GM23338 (cell line): ENCODE measurements around the gene PTPRN2. TPM values are rescaled to one million over a fixed set of nuclear protein-coding genes. Genes with fewer than 3 reads are reported as not detected.

Source experiments
- CREB1 ChIP-seq: fragments of 250-450 bp; sonication (Bioruptor Pico); IDR thresholded peaks from 2 replicates; pipeline ENCODE4 v1.5.0; 2020; ENCODE audit warnings: low read depth, mild to moderate bottlenecking, moderate library complexity
- EZH2 ChIP-seq: fragments of 200-600 bp; sonication (generic); IDR thresholded peaks from one replicate; pipeline ENCODE4 v1.8.0; 2017; ENCODE audit warnings: antibody characterized with exemption, mild to moderate bottlenecking, low read depth; ENCODE audit not compliant: unreplicated experiment
- POLR2AphosphoS5 ChIP-seq: IDR thresholded peaks from 2 replicates; pipeline ENCODE4 v1.6.1; 2016; ENCODE audit warnings: antibody characterized with exemption, low read depth
- STAT1 ChIP-seq: IDR thresholded peaks from one replicate; pipeline ENCODE4 v1.6.1; 2016; ENCODE audit warnings: antibody characterized with exemption; ENCODE audit not compliant: unreplicated experiment
- polyA plus RNA-seq: library from polyadenylated mRNA; unstranded; fragments of >200 nt; fragmentation: Nextera tagmentation; extraction: Ambion mirVana; gene quantifications from 2 replicates; pipeline ENCODE4 v1.2.1, GENCODE V29; 2016
- total RNA-seq: library from RNA; depleted of rRNA; stranded (reverse); fragments of >200 nt; shearing (Covaris generic); gene quantifications from 2 replicates; pipeline ENCODE4 v1.2.3, GENCODE V29; 2014
- TF ChIP-seq, protein P1 (sequence below): fragments of 250-450 bp; sonication (Bioruptor Pico); IDR thresholded peaks from 2 replicates; pipeline ENCODE4 v1.5.0; 2020; ENCODE audit warnings: mild to moderate bottlenecking, moderate library complexity
- TF ChIP-seq, protein P2 (sequence below), 2 experiments: fragments of 200-600 bp in 1 of 2; sonication (generic) in 1 of 2; conservative IDR thresholded peaks; 2 replicates each; pipeline versions ENCODE4 v1.5.1 to v1.6.1; 2016 to 2017; ENCODE audit warnings: antibody characterized with exemption in 2 of 2, low read depth in 2 of 2, mild to moderate bottlenecking in 2 of 2, moderate library complexity in 1 of 2

Gene PTPRN2
- total and polyA plus RNA-seq, 2 experiments from 2014 or later, result 0.87 to 4.0 TPM

DNA sequence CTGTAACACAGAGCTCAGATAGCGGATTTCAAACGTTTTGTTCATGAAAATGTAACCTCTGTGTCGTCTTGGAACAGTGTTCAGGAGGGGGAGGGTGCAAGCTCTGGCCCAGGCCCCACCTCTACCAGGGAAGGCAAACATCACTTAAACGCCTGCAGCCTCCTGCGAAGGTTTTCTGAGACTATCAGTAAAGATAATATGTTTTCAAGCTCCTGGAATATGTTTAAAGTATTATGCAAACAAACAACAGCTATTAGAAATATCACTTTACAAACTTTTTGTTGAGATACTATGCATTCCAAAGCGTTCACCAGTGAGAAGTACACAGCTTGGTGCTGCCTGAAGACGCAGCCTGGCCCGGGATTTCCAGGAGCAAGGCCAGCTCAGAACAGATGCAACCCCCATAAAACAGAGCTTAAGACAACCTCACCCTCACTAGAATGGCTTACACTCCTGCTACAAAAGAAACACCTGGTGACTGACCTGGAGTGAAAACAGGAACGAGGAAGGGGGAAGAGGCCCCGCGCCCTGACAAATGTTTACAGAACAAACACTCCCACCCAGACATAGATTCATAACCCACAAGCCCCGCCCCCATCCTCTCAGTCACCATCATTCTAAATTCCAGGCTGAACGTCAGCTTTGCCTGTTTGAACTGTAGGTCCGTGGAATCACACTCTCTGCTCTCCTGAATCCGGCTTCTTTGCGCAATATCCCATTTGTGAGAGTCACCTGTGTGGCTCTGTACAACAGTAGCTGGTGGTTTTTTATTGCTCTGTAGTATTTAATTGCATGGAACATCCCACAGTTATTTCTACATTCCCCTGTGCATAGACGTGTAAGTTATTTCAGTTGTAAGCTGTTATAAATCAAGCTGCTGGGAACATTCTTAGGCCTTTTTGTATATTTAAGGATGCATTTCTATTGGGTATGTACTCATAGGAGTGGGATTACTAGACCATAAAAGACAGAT is 155.0 kb downstream of the PTPRN2 start (continued):
- TF ChIP-seq, protein P1, sequence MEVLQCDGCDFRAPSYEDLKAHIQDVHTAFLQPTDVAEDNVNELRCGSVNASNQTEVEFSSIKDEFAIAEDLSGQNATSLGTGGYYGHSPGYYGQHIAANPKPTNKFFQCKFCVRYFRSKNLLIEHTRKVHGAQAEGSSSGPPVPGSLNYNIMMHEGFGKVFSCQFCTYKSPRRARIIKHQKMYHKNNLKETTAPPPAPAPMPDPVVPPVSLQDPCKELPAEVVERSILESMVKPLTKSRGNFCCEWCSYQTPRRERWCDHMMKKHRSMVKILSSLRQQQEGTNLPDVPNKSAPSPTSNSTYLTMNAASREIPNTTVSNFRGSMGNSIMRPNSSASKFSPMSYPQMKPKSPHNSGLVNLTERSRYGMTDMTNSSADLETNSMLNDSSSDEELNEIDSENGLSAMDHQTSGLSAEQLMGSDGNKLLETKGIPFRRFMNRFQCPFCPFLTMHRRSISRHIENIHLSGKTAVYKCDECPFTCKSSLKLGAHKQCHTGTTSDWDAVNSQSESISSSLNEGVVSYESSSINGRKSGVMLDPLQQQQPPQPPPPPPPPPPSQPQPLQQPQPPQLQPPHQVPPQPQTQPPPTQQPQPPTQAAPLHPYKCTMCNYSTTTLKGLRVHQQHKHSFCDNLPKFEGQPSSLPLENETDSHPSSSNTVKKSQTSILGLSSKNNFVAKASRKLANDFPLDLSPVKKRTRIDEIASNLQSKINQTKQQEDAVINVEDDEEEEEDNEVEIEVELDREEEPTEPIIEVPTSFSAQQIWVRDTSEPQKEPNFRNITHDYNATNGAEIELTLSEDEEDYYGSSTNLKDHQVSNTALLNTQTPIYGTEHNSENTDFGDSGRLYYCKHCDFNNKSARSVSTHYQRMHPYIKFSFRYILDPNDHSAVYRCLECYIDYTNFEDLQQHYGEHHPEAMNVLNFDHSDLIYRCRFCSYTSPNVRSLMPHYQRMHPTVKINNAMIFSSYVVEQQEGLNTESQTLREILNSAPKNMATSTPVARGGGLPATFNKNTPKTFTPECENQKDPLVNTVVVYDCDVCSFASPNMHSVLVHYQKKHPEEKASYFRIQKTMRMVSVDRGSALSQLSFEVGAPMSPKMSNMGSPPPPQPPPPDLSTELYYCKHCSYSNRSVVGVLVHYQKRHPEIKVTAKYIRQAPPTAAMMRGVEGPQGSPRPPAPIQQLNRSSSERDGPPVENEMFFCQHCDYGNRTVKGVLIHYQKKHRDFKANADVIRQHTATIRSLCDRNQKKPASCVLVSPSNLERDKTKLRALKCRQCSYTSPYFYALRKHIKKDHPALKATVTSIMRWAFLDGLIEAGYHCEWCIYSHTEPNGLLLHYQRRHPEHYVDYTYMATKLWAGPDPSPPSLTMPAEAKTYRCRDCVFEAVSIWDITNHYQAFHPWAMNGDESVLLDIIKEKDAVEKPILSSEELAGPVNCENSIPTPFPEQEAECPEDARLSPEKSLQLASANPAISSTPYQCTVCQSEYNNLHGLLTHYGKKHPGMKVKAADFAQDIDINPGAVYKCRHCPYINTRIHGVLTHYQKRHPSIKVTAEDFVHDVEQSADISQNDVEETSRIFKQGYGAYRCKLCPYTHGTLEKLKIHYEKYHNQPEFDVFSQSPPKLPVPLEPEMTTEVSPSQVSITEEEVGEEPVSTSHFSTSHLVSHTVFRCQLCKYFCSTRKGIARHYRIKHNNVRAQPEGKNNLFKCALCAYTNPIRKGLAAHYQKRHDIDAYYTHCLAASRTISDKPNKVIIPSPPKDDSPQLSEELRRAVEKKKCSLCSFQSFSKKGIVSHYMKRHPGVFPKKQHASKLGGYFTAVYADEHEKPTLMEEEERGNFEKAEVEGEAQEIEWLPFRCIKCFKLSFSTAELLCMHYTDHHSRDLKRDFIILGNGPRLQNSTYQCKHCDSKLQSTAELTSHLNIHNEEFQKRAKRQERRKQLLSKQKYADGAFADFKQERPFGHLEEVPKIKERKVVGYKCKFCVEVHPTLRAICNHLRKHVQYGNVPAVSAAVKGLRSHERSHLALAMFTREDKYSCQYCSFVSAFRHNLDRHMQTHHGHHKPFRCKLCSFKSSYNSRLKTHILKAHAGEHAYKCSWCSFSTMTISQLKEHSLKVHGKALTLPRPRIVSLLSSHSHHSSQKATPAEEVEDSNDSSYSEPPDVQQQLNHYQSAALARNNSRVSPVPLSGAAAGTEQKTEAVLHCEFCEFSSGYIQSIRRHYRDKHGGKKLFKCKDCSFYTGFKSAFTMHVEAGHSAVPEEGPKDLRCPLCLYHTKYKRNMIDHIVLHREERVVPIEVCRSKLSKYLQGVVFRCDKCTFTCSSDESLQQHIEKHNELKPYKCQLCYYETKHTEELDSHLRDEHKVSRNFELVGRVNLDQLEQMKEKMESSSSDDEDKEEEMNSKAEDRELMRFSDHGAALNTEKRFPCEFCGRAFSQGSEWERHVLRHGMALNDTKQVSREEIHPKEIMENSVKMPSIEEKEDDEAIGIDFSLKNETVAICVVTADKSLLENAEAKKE (CRISPR knock-in tag), result no peak
- TF ChIP-seq STAT1 (no peak), CREB1 (CRISPR knock-in tag) (no peak), POLR2AphosphoS5 (no peak), EZH2 (no peak)
- TF ChIP-seq, protein P2, sequence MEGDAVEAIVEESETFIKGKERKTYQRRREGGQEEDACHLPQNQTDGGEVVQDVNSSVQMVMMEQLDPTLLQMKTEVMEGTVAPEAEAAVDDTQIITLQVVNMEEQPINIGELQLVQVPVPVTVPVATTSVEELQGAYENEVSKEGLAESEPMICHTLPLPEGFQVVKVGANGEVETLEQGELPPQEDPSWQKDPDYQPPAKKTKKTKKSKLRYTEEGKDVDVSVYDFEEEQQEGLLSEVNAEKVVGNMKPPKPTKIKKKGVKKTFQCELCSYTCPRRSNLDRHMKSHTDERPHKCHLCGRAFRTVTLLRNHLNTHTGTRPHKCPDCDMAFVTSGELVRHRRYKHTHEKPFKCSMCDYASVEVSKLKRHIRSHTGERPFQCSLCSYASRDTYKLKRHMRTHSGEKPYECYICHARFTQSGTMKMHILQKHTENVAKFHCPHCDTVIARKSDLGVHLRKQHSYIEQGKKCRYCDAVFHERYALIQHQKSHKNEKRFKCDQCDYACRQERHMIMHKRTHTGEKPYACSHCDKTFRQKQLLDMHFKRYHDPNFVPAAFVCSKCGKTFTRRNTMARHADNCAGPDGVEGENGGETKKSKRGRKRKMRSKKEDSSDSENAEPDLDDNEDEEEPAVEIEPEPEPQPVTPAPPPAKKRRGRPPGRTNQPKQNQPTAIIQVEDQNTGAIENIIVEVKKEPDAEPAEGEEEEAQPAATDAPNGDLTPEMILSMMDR (conservative IDR thresholded peaks at IDR 0.05; ENCODE audit: low read depth in 2 of 2), result no peak
